ENCODE measurements around the gene LCP2. TPM values are rescaled to one million over a fixed set of nuclear protein-coding genes. Genes with fewer than 3 reads are reported as not detected.

LCP2 gene
- total RNA-seq, 1 experiment from 2014 or later = 0.36 TPM

GRCh38 chr5:170284231-170284630 is 13.3 kb downstream of the LCP2 start:
- no peak for DNase-seq (ENCODE audit: low read depth, low spot score)
- CTCF ChIA-PET = no interaction called here

GRCh38 chr5:170283296-170283695 is 14.3 kb downstream of the LCP2 start:
- CTCF ChIA-PET = no interaction called here

More at GRCh38 chr5:170284231-170284630, 13.3 kb downstream of the LCP2 start:
- Histone ChIP-seq H3K4me3 (ENCODE audit: low read depth in 2 of 2, low read length in 2 of 2) (no peak overlapping the region), H3K27me3 (ENCODE audit: control insufficient read depth, insufficient read depth, low read length) (peaks cover 10% of the 10 kb centered on the region; the same call in 1 of the 2 replicates), H3K4me1 (ENCODE audit: control insufficient read depth, insufficient read depth, low read length) (no peaks in the 10 kb centered on the region), H3K36me3 (ENCODE audit: control insufficient read depth, insufficient read depth, low read length) (no peaks in the 10 kb centered on the region), H3K27ac (ENCODE audit: low read length) (no peak overlapping the region), H3K9me3 (ENCODE audit: control insufficient read depth, insufficient read depth, low read depth, low read length) (no peaks in the 10 kb centered on the region)
- POLR2A ChIA-PET = no interaction called here
- no TSS peak for BruUV-seq (replicated peaks)
- TF ChIP-seq CTCF (IDR thresholded peaks at IDR 0.05) (no peak), REST (IDR thresholded peaks at IDR 0.05; ENCODE audit: insufficient read depth in 1 of 2, low read depth in 2 of 2, low read length in 1 of 2) (no peak), SIN3A (IDR thresholded peaks at IDR 0.05; ENCODE audit: borderline replicate concordance, insufficient read depth, low read depth, low read length) (no peak), POLR2AphosphoS5 (IDR thresholded peaks at IDR 0.05; ENCODE audit: low read depth, low read length) (no peak), TCF7L2 (IDR thresholded peaks at IDR 0.05; ENCODE audit: low read depth, low read length) (no peak)
- in situ Hi-C loops (cut with HindIII; ENCODE audit: low pct_unique_long_range_greater_than_20kb, low sequenced_read_pairs) = no loop called here
- no peak for ATAC-seq
- intact Hi-C loops (cut with micrococcal nuclease; ENCODE audit: unreplicated experiment) = no loop called here

More at GRCh38 chr5:170283296-170283695, 14.3 kb downstream of the LCP2 start:
- Histone ChIP-seq H3K36me3 (ENCODE audit: control insufficient read depth, insufficient read depth, low read length) (no peaks in the 10 kb centered on the region), H3K9me3 (ENCODE audit: control insufficient read depth, insufficient read depth, low read depth, low read length) (no peaks in the 10 kb centered on the region), H3K27ac (ENCODE audit: low read length) (no peak overlapping the region), H3K4me3 (ENCODE audit: low read depth in 2 of 2, low read length in 2 of 2) (no peak overlapping the region), H3K27me3 (ENCODE audit: control insufficient read depth, insufficient read depth, low read length) (peaks cover 5% of the 10 kb centered on the region; the same call in 1 of the 2 replicates), H3K4me1 (ENCODE audit: control insufficient read depth, insufficient read depth, low read length) (no peaks in the 10 kb centered on the region)
- in situ Hi-C loops (cut with HindIII; ENCODE audit: low pct_unique_long_range_greater_than_20kb, low sequenced_read_pairs) (no loop called here), intact Hi-C loops (cut with micrococcal nuclease; ENCODE audit: unreplicated experiment) (no loop called here)
- no peak for TF ChIP-seq TCF7L2 (IDR thresholded peaks at IDR 0.05; ENCODE audit: low read depth, low read length)
- TF ChIP-seq REST (IDR thresholded peaks at IDR 0.05; ENCODE audit: insufficient read depth in 1 of 2, low read depth in 2 of 2, low read length in 1 of 2) = no peak
- no peak for TF ChIP-seq CTCF (IDR thresholded peaks at IDR 0.05)
- TF ChIP-seq SIN3A (IDR thresholded peaks at IDR 0.05; ENCODE audit: borderline replicate concordance, insufficient read depth, low read depth, low read length) = no peak
- no peak for TF ChIP-seq POLR2AphosphoS5 (IDR thresholded peaks at IDR 0.05; ENCODE audit: low read depth, low read length)
- BruUV-seq (replicated peaks) = no TSS peak
- no peak for ATAC-seq
- POLR2A ChIA-PET = interaction anchor here (0.6 kb wide), 1 partner anchor 16 kb away, joined by 6 read pairs; no protein-coding TSS in a partner anchor
- no peak for DNase-seq (ENCODE audit: low read depth, low spot score)

All from Panc1 (cell line).